Measurements from ENCODE around the gene FOXP1. TPM values are rescaled to one million over a fixed set of nuclear protein-coding genes. Genes with fewer than 3 reads are reported as not detected.

The FOXP1 gene
- total and polyA plus RNA-seq, 9 of the 15 experiments (the other 6 are each of a cell fraction or from before 2014, with no cell fraction given): 7.7 to 34.5 (median 13.7) TPM

- TF ChIP-seq, protein P1, sequence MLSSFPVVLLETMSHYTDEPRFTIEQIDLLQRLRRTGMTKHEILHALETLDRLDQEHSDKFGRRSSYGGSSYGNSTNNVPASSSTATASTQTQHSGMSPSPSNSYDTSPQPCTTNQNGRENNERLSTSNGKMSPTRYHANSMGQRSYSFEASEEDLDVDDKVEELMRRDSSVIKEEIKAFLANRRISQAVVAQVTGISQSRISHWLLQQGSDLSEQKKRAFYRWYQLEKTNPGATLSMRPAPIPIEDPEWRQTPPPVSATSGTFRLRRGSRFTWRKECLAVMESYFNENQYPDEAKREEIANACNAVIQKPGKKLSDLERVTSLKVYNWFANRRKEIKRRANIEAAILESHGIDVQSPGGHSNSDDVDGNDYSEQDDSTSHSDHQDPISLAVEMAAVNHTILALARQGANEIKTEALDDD (IDR thresholded peaks at IDR 0.05): 0 out of 2 replicates have a peak, but pooled peaks have one; percentile 10
- no peak for TF ChIP-seq TARDBP (IDR thresholded peaks at IDR 0.05)
- TF ChIP-seq SNIP1 (IDR thresholded peaks at IDR 0.05; ENCODE audit: low read depth): no peak
- no peak for TF ChIP-seq NR2C1 (IDR thresholded peaks at IDR 0.05)
- 0 out of 2 replicates have a peak, but pooled peaks have one; percentile 19 for TF ChIP-seq NR2C1 (tag; IDR thresholded peaks at IDR 0.05)
- no peak for TF ChIP-seq RFX7 (CRISPR knock-in tag; IDR thresholded peaks at IDR 0.05)
- TF ChIP-seq POLR2G (IDR thresholded peaks at IDR 0.05; ENCODE audit: low read depth, low read length): no peak
- TF ChIP-seq, protein P2, sequence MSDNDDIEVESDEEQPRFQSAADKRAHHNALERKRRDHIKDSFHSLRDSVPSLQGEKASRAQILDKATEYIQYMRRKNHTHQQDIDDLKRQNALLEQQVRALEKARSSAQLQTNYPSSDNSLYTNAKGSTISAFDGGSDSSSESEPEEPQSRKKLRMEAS (CRISPR knock-in tag; IDR thresholded peaks at IDR 0.05): no peak
These were observed 216.4 kb downstream of the FOXP1 start (continued) for GRCh38 chr3:71366988-71367604.

GRCh38 chr3:71361334-71361890, 222.1 kb downstream of the FOXP1 start:
- DNase-seq (ENCODE audit: extremely low read depth in 1 of 4, low spot score in 3 of 4) (no peak), FAIRE-seq (no peak), ATAC-seq (no peak)
- ChIA-PET CTCF (ENCODE audit: low intra/inter-chr PET ratio) (no interaction called here), POLR2A (interaction anchor here (0.6 kb wide), 1 partner anchor 80 kb away, joined by 3 read pairs; no protein-coding TSS in a partner anchor)
- Histone ChIP-seq H3K9ac (ENCODE audit: insufficient read depth in 1 of 2, low read depth in 2 of 2, low read length in 2 of 2) (no peak overlapping the region), H3K9me3 (replicated peaks; ENCODE audit: control insufficient read depth, insufficient read depth, low read depth, low read length) (no peaks in the 10 kb centered on the region), H2AFZ (ENCODE audit: low read depth, low read length) (no peak overlapping the region), H3K4me2 (ENCODE audit: insufficient read depth, low read length) (no peak overlapping the region), H3K4me3 (no peak overlapping the region), H3K27ac (ENCODE audit: extremely low read depth, low read depth, low read length) (no peak overlapping the region), H3K9me1 (ENCODE audit: control insufficient read depth, insufficient read depth, low read length) (no peaks in the 10 kb centered on the region), H3K4me1 (replicated peaks in 1 of 2; ENCODE audit: control insufficient read depth in 2 of 2, insufficient read depth in 2 of 2, low read length in 2 of 2) (no peaks in the 10 kb centered on the region), H3K79me2 (ENCODE audit: control insufficient read depth, insufficient read depth, low read length) (no peaks in the 10 kb centered on the region), H3K36me3 (ENCODE audit: control insufficient read depth, insufficient read depth, low read length) (no peaks in the 10 kb centered on the region; the same call in 2 of the 3 replicates), H4K20me1 (replicated peaks; ENCODE audit: control insufficient read depth, insufficient read depth, low read length) (no peaks in the 10 kb centered on the region), H3K27me3 (ENCODE audit: control insufficient read depth in 2 of 2, insufficient read depth in 2 of 2, low read length in 2 of 2) (no peaks in the 10 kb centered on the region)
- intact Hi-C loops (cut with micrococcal nuclease): no loop called here
- in situ Hi-C loops (cut with MboI): no loop called here
- BruUV-seq (replicated peaks): no TSS peak
- 87% methylated on average over 11 of the region's 12 CpGs for WGBS (ENCODE audit: insufficient coverage, low coverage, missing lambda C conversion rate)
- TF ChIP-seq, protein P3, sequence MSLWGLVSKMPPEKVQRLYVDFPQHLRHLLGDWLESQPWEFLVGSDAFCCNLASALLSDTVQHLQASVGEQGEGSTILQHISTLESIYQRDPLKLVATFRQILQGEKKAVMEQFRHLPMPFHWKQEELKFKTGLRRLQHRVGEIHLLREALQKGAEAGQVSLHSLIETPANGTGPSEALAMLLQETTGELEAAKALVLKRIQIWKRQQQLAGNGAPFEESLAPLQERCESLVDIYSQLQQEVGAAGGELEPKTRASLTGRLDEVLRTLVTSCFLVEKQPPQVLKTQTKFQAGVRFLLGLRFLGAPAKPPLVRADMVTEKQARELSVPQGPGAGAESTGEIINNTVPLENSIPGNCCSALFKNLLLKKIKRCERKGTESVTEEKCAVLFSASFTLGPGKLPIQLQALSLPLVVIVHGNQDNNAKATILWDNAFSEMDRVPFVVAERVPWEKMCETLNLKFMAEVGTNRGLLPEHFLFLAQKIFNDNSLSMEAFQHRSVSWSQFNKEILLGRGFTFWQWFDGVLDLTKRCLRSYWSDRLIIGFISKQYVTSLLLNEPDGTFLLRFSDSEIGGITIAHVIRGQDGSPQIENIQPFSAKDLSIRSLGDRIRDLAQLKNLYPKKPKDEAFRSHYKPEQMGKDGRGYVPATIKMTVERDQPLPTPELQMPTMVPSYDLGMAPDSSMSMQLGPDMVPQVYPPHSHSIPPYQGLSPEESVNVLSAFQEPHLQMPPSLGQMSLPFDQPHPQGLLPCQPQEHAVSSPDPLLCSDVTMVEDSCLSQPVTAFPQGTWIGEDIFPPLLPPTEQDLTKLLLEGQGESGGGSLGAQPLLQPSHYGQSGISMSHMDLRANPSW (CRISPR knock-in tag; IDR thresholded peaks at IDR 0.05): no peak
- TF ChIP-seq FOS (IDR thresholded peaks at IDR 0.05; ENCODE audit: extremely low read depth, insufficient read length) (no peak), NONO (IDR thresholded peaks at IDR 0.05; ENCODE audit: low read depth in 2 of 2, low read length in 1 of 2) (no peak), CSDE1 (IDR thresholded peaks at IDR 0.05) (no peak), ZBED1 (IDR thresholded peaks at IDR 0.05) (no peak), SMAD3 (CRISPR knock-in tag; conservative IDR thresholded peaks at IDR 0.05) (no peak), SMARCA4 (IDR thresholded peaks at IDR 0.05) (no peak), ZNF830 (CRISPR knock-in tag; IDR thresholded peaks at IDR 0.05) (no peak), SOX6 (IDR thresholded peaks at IDR 0.05) (no peak), EWSR1 (IDR thresholded peaks at IDR 0.05; ENCODE audit: borderline replicate concordance, low read depth, partially characterized antibody) (no peak), ETV6 (IDR thresholded peaks at IDR 0.05; ENCODE audit: borderline replicate concordance in 1 of 2, low read depth in 2 of 2, low read length in 1 of 2) (no peak), ETV6 (CRISPR knock-in tag; IDR thresholded peaks at IDR 0.05; ENCODE audit: borderline replicate concordance) (no peak)
